Osteoblast (primary cell): ENCODE measurements around the gene LUZP2. TPM values are rescaled to one million over a fixed set of nuclear protein-coding genes. Genes with fewer than 3 reads are reported as not detected.

ENCODE experiments used
- DNase-seq: peaks from one replicate; pipeline ENCODE4 v3.0.0; 2011; ENCODE audit warnings: low spot score, mixed read lengths; ENCODE audit not compliant: insufficient read length; ENCODE audit errors: missing footprints
- H2AFZ ChIP-seq: 2 replicates; pipeline ENCODE4 v1.6.0; 2011; ENCODE audit warnings: mild to moderate bottlenecking, low read length
- H3K27ac ChIP-seq: 2 replicates; pipeline ENCODE4 v1.5.1; 2011; ENCODE audit warnings: mild to moderate bottlenecking, low read depth, low read length, moderate library complexity
- H3K27me3 ChIP-seq: 2 replicates; pipeline ENCODE4 v1.6.0; 2012; ENCODE audit warnings: mild to moderate bottlenecking, control low read depth, inconsistent platforms, low read length, moderate library complexity; ENCODE audit not compliant: insufficient read depth
- H3K36me3 ChIP-seq: 2 replicates; pipeline ENCODE4 v1.5.1; 2011; ENCODE audit warnings: mild to moderate bottlenecking, low read length, control low read depth, moderate library complexity; ENCODE audit not compliant: insufficient read depth
- H3K4me1 ChIP-seq: 2 replicates; pipeline ENCODE4 v1.5.1; 2011; ENCODE audit warnings: mild to moderate bottlenecking, low read length, control low read depth, moderate library complexity; ENCODE audit not compliant: insufficient read depth
- H3K4me2 ChIP-seq: 2 replicates; pipeline ENCODE4 v1.6.0; 2011; ENCODE audit warnings: mild to moderate bottlenecking, low read length; ENCODE audit not compliant: insufficient read depth
- H3K4me3 ChIP-seq: fragments of 200-600 bp; sonication (generic); 3 replicates; pipeline ENCODE4 v1.5.1; 2012; ENCODE audit warnings: mild to moderate bottlenecking, low read length, inconsistent platforms; ENCODE audit not compliant: insufficient read depth
- H3K79me2 ChIP-seq: 2 replicates; pipeline ENCODE4 v1.6.0; 2012; ENCODE audit warnings: mild to moderate bottlenecking, low read length, control low read depth, inconsistent platforms; ENCODE audit not compliant: insufficient read depth
- H3K9me3 ChIP-seq: 2 replicates; pipeline ENCODE4 v1.5.1; 2011; ENCODE audit warnings: low read depth, low read length, control low read depth
- H4K20me1 ChIP-seq: 2 replicates; pipeline ENCODE4 v1.6.0; 2012; ENCODE audit warnings: mild to moderate bottlenecking, low read length, control low read depth; ENCODE audit not compliant: insufficient read depth
- CTCF ChIP-seq: IDR thresholded peaks from 2 replicates; pipeline ENCODE4 v1.5.1; 2011; ENCODE audit warnings: mild to moderate bottlenecking, low read depth, low read length, moderate library complexity; ENCODE audit errors: extremely low read depth
- total RNA-seq: library from RNA; depleted of rRNA; stranded (reverse); fragments of >200 nt; gene quantifications from 2 replicates; pipeline ENCODE4 v1.2.3, GENCODE V29; 2012

LUZP2 gene
- total RNA-seq, 1 donor = not detected

GRCh38 chr11:24842308-24842707, 345.5 kb downstream of the LUZP2 start:
- no peak for TF ChIP-seq CTCF
- H3K9me3 ChIP-seq = no peaks in the 10 kb centered on the region
- DNase-seq = no peak
- no peaks in the 10 kb centered on the region for H3K79me2 ChIP-seq
- no peak overlapping the region for H3K4me3 ChIP-seq
- no peak overlapping the region for H3K4me2 ChIP-seq
- no peak overlapping the region for H3K27ac ChIP-seq
- H3K27me3 ChIP-seq = no peaks in the 10 kb centered on the region
- H3K4me1 ChIP-seq = no peaks in the 10 kb centered on the region
- H2AFZ ChIP-seq = no peak overlapping the region
- no peaks in the 10 kb centered on the region for H3K36me3 ChIP-seq
- H4K20me1 ChIP-seq = no peaks in the 10 kb centered on the region

- H4K20me1 ChIP-seq = no peaks in the 10 kb centered on the region
Observed at GRCh38 chr11:24844406-24844805, 347.6 kb downstream of the LUZP2 start.

GRCh38 chr11:24848857-24849256, 352.0 kb downstream of the LUZP2 start:
- Histone ChIP-seq H3K4me1 (no peaks in the 10 kb centered on the region), H3K9me3 (peaks cover 2% of the 10 kb centered on the region), H3K36me3 (no peaks in the 10 kb centered on the region), H3K4me3 (no peak overlapping the region), H4K20me1 (no peaks in the 10 kb centered on the region), H3K79me2 (no peaks in the 10 kb centered on the region), H2AFZ (no peak overlapping the region), H3K27me3 (no peaks in the 10 kb centered on the region), H3K27ac (no peak overlapping the region), H3K4me2 (no peak overlapping the region)
- TF ChIP-seq CTCF = no peak
- no peak for DNase-seq

More at GRCh38 chr11:24844406-24844805, 347.6 kb downstream of the LUZP2 start:
- Histone ChIP-seq H3K4me2 (no peak overlapping the region), H3K9me3 (peaks cover 2% of the 10 kb centered on the region), H3K4me3 (no peak overlapping the region), H2AFZ (no peak overlapping the region), H3K27ac (no peak overlapping the region), H3K79me2 (no peaks in the 10 kb centered on the region), H3K27me3 (no peaks in the 10 kb centered on the region), H3K36me3 (no peaks in the 10 kb centered on the region), H3K4me1 (no peaks in the 10 kb centered on the region)
- no peak for DNase-seq
- no peak for TF ChIP-seq CTCF

- Histone ChIP-seq H3K4me2 (no peak overlapping the region), H3K9me3 (no peaks in the 10 kb centered on the region), H3K36me3 (no peaks in the 10 kb centered on the region), H2AFZ (no peak overlapping the region), H3K4me1 (no peaks in the 10 kb centered on the region), H3K27ac (no peak overlapping the region), H3K4me3 (no peak overlapping the region), H3K27me3 (no peaks in the 10 kb centered on the region), H3K79me2 (no peaks in the 10 kb centered on the region), H4K20me1 (no peaks in the 10 kb centered on the region)
- no peak for TF ChIP-seq CTCF
- no peak for DNase-seq
Observed at GRCh38 chr11:24855951-24856350, 359.1 kb downstream of the LUZP2 start.
